GM03348 (cell line): ENCODE data around the gene PAM.
A peak's percentile ranks its signal among the peaks of the same experiment; 100 is the strongest.

Experiments used
- DNase-seq: peaks from one replicate; pipeline ENCODE4 v3.0.0; 2012; ENCODE audit warnings: low spot score

PAM gene

GRCh38 chr5:102860035-102860434, 104.9 kb downstream of the PAM start:
- no peak for DNase-seq

- no peak for DNase-seq
These were observed 108.0 kb downstream of the PAM start for GRCh38 chr5:102863058-102863457.

GRCh38 chr5:102863764-102864560, 108.9 kb downstream of the PAM start:
- DNase-seq: no peak

DNA sequence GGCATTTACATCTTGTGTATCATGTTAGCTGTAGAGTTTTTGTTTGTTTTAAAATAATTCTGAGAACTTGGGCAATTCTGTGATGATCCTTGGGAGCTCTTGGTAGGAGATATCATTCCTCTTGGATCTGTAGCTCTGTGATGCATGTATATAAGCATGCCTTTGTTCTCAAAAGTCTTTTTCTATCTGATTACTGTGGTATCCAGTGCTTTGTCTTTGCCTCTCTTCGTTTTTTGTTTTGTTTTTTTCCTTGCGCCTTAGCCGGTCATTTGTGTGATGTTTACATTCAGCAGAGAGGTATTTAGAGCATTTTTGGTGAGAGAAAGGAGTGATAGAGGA, 110.0 kb downstream of the PAM start:
- no peak for DNase-seq

DNA sequence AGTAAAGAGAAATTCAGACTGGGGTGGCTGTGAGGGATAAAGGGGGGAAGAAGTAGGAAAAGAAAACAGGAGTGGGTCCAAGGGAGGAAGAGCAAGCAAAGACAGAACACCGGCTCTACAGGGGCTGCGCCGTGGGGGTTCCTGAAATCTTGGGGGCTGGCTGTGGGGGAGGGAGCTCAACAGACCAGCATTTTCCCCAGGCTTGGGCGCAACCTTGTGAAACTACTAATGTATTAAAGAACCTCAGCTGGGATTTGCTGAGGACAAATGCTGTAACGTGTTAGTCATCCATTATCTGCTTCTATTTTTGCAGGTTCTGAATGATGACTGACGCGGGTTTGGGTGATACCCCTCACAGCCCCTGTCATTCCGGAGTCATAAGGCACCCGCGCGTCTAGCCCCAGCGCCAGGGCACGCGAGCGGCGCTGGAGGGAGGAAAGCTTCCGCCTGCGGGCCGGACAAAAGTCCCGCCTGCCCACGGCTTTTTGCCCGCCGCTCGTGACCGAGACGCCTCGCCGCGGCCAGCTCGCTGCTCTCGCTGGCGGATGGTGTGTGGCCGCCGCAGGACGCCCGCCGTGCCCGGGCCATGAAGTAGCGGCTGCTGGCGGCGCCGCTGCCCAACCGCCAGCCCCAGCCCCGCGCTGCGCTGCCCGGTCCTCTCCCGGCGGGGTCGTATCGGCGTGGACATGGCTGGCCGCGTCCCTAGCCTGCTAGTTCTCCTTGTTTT, 110.6 kb downstream of the PAM start:
- peak; percentile 75 for DNase-seq

DNA sequence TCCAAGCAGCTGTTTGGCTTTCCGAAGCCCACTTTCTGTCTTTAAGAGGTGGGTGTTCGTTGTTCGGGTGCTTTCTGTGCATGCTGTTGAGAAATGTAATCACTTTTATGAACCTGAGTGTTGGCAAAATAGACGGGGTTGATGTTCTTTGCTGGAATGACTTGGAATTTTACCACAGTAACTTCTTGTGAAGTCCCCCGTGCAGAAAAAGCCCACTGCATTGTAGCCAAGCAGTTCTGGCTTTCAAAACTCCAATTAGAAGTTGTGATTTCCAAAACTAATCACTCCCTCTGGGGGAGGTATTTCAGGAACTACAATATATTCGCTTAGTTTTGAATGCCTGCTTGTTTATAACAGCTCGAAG, 111.1 kb downstream of the PAM start:
- DNase-seq: peak; percentile 12

DNA sequence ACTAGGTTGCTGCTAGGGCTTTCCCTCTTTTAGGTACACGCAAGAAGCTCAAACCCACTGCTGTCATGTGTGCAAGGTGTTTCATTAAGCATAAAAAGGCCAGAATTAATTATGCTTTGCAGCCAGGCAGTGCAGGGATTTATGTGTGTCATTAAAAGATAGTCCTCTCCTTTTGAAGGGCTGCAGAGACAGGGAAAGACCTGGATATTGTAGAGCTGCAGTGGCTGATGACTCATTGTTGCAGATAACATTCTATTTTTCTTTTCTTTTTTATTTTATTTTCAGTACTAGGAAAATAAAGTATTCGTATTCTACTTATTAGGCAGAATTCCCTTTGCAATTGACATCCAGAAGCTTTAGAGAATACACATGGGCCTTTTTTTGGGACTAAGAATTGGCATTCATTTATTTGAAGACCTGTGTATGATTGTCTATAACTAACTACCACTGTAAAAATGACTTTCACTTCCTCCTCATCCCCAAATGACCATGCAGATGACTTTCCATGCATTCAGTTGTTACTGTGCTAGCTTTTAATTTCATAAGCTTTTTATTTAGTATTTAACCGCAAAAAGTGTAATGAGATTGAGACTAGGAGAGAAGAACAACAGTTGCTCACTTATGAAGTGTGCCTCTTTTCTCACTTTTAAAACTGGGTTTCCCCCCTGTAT, 113.0 kb downstream of the PAM start:
- peak; percentile 14 for DNase-seq

GRCh38 chr5:102869230-102869629, 114.1 kb downstream of the PAM start:
- DNase-seq: no peak

GRCh38 chr5:102873379-102873932, 118.4 kb downstream of the PAM start:
- DNase-seq: no peak

DNA sequence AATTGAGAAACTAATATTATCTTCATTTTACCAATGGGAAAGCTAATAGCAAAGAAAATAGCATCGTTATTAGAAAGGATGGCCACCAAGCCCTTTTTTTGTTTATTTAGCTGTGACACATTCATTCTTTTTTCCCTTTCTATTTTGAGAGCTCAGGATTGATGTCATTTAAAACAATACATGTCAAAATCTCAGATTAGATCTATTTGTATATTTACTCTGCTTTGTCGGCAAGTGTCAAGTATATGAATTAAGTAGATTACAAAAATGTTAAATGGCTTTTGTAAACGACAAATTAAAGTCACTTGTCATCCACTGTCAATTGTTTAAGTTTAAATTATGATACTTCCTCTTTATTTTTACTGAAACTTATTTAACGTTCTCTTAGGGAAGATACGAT, 118.9 kb downstream of the PAM start:
- no peak for DNase-seq

GRCh38 chr5:102875721-102876123, 120.6 kb downstream of the PAM start:
- DNase-seq: no peak

- DNase-seq: no peak
These were observed 121.5 kb downstream of the PAM start for GRCh38 chr5:102876610-102877009.

GRCh38 chr5:102879741-102880140, 124.6 kb downstream of the PAM start:
- no peak for DNase-seq

DNA sequence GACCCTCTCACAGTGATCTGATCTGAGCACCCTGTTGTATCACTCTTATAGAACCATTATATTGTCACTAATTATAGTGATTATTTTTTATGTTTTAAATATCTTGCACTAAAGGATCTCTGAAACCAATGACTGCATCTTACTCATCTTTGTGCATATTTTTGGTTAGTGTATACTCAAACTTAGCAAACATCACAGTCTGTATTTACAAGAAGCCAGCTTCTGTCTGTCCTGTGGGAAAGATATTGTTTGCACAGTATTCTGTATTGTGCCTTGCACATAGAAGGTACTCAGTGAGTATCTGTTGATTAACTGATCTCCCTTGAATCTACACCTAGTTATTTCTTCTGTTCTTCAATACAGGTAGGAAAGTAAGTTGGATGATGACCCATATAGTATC, 131.5 kb downstream of the PAM start:
- no peak for DNase-seq

DNA sequence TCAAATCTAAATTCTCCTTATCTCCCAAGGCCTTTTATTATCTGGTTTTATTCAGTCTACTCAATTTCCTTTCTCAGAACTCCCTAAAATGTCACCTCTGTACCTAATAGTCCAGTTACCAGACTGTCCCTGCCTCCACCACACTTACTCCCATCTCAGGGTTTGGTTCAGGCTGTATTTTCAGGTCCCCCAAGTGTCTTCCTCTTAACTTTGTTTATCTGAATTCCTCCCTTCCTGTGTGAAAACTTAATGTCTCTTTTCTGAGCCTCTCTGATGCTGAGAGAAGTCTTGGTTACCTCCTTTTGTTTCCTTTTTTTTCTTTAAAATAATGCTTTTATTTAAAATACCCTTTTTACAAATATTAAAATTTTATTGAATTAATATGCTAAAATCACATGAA, 133.4 kb downstream of the PAM start:
- DNase-seq: no peak

- no peak for DNase-seq
These were observed 133.9 kb downstream of the PAM start for GRCh38 chr5:102889033-102889432.

DNA sequence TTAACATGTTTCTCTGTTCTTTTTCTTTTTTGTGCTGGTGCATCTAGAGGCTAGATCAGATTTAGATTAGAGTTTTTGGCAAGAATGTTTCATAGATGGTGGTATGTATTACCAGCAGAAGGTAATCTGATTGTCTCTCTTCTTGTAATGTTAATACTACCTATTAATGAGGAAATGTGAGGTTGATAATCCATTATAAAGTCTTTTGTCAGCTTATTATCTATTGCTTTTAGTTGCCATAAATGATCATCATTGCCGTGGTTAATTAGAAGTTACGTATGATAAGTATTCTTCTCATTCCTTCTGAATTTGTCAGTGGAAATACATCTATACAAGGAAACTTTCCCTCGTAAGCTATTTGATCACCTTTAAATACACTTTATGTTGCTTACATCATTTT, 135.0 kb downstream of the PAM start:
- no peak for DNase-seq

- DNase-seq: no peak
These were observed 136.1 kb downstream of the PAM start for GRCh38 chr5:102891175-102891574.

DNA sequence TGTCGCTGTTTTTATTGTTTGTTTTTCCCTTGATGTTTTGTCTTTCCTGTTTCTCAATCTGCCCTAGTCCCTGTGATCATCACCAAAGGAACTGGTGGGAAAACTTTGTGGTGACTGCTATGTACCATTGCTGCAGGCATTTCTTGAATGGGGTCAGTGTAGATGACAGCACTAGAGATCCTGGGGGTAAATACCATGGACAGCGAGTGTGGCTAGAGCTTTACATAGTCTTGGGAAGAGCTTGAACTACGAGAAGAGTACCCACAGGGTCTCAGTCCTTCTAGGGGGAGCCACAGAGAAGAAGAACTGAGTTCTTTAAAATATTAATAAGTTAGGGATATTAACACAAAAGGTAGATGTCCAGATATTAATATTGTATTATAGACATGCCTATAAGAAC, 138.8 kb downstream of the PAM start:
- DNase-seq: no peak

GRCh38 chr5:102895234-102895633, 140.1 kb downstream of the PAM start:
- no peak for DNase-seq

- DNase-seq: no peak
These were observed 140.9 kb downstream of the PAM start for GRCh38 chr5:102895976-102896375.

GRCh38 chr5:102901424-102902134, 146.5 kb downstream of the PAM start:
- no peak for DNase-seq

DNA sequence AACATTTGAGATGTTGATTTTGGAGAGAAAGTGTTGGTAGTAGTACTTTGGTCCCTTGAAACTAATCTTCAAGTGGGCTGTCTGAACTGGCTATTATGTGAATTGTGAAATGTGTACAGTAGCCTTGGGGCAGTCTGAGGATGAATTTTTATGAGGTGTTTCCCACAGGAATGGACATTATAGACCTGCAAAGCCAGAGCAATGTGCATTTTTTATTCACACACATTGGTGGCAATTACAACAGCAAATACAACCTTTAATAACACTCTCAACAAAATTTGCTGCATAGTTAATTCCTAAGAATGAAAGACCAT, 147.0 kb downstream of the PAM start:
- DNase-seq: no peak
